Ovary (tissue), 9 donors: ENCODE measurements around the gene GRK5. TPM values are rescaled to one million over a fixed set of nuclear protein-coding genes. Genes with fewer than 3 reads are reported as not detected.

Experiments
- DNase-seq, 5 donors: peaks; one replicate each; pipeline ENCODE4 v3.0.0-alpha.2; 2019 to 2020
- H3K27ac ChIP-seq, 2 donors: fragments of 200-600 bp; one replicate each; pipeline versions ENCODE4 v1.5.1 to v1.8.0; 2019 to 2022
- H3K27me3 ChIP-seq: fragments of 200-600 bp; one replicate; pipeline ENCODE4 v1.8.0; 2022
- H3K36me3 ChIP-seq: fragments of 200-600 bp; sonication (generic); one replicate; pipeline ENCODE4 v1.5.1; 2019
- H3K4me1 ChIP-seq: one replicate; pipeline ENCODE4 v1.8.1; 2013; ENCODE audit warnings: mild to moderate bottlenecking, moderate library complexity; ENCODE audit not compliant: insufficient read depth
- H3K4me3 ChIP-seq: fragments of 200-600 bp; sonication (generic); one replicate; pipeline ENCODE4 v1.5.1; 2017
- H3K9me3 ChIP-seq, 2 donors: fragments of 200-600 bp in 1 of 2; sonication (generic) in 1 of 2; one replicate each; pipeline versions ENCODE4 v1.5.1 to v1.8.1; 2013 to 2019; ENCODE audit warnings: mild to moderate bottlenecking in 1 of 2, moderate library complexity in 1 of 2
- CTCF ChIP-seq, 3 donors: fragments of 450-650 bp in 2 of 3; fragments of 200-600 bp in 1 of 3; IDR thresholded peaks; one replicate each; pipeline versions ENCODE4 v1.5.1 to v1.8.0; 2016 to 2022; ENCODE audit warnings: antibody characterized with exemption in 3 of 3, mild to moderate bottlenecking in 1 of 3
- EP300 ChIP-seq: sonication (generic); formaldehyde crosslinking; IDR thresholded peaks from one replicate; pipeline ENCODE4 v1.6.1; 2017; ENCODE audit warnings: antibody characterized with exemption
- POLR2A ChIP-seq: fragments of 450-650 bp; IDR thresholded peaks from one replicate; pipeline ENCODE4 v1.6.1; 2017; ENCODE audit warnings: antibody characterized with exemption, mild to moderate bottlenecking, moderate library complexity
- WGBS, 3 donors: extraction: QIAGEN DNeasy Blood & Tissue Kit in 1 of 3; methylation state at CpG; one replicate each; pipeline versions ENCODE4 v1.1.5 to v1.1.7; 2013 to 2017; 5-methylcytosine and 5-hydroxymethylcytosine counted together
- intact Hi-C, 4 donors: fragments of 100-400 bp; cut with DNase I; formaldehyde crosslinking; loops; one replicate each; pipeline versions ENCODE4 v1.11.0 to v1.15.1; 2022 to 2023
- polyA plus RNA-seq, 2 donors: library from polyadenylated mRNA; stranded (reverse); fragments of 200-250 nt in 1 of 2; fragments of 350-450 nt in 1 of 2; fragmentation: Illumina TruSeq in 1 of 2; extraction: RNeasy Lipid Tissue Mini Kit (QIAGEN cat#74804) in 1 of 2; gene quantifications; one replicate each; pipeline ENCODE4 v1.2.3, GENCODE V29; 2013 to 2014
- total RNA-seq, 7 donors: library from RNA; depleted of rRNA in 2 of 7; stranded (reverse); fragments of >200 nt in 2 of 7; fragmentation: NEBNext Ultra II Directional in 3 of 7; extraction: Animal tissue kit (Norgen Biotek cat#: 25700) in 3 of 7; gene quantifications; one replicate each; pipeline versions ENCODE4 v1.1.0 to v1.2.4, GENCODE V29; 2016 to 2023
- donor health status: DM: no; HTN: no; CAD: no; lungs with moderate emphysema.
- donor health status: DM: no; HTN: no; CAD: no.
- donor health status: Bipolar disorder and iron deficiency.
- donor health status: DM: yes; HTN: yes; CAD: no.
- donor health status: DM: no; HTN: no; CAD: no.
- donor health status: DM: yes; HTN: yes; CAD: no.

The GRK5 gene
- total and polyA plus RNA-seq, 9 donors: 10.0 to 115 (median 38.2) TPM

DNA sequence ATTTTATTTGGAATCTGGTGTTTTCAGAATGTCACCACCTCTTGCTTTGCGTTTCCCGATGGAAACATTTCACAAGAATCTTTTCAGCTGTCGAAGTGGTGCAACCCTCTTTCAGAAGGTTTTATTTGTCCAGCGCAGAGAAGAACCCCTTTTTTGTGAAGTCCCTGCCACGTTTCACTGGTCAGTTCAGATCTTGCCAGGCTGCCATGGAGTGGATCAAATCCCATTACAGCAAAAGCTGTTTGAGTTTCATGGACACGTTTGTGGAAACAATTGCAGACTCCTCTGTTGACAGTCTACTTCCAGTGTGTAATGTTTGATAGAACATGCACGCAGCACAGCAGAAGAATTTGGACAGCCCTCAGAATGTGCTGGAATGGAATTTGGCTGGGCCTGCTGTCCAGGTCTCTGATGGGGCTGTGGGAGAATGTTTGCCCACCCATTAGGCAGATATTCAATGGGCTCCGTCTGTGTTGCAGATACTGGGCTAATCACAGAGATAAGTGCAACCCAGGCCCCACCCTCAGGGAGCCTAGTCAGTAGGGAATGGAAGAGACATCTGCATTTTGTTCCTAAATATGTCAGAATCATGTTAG lies 143.2 kb downstream of the GRK5 start:
- H3K36me3 ChIP-seq: no peaks in the 10 kb centered on the region
- H3K27ac ChIP-seq: no peak overlapping the region

GRCh38 chr10:119351189-119351588 lies 143.8 kb downstream of the GRK5 start:
- intact Hi-C loops: no loop called here
- Histone ChIP-seq H3K9me3 (no peaks in the 10 kb centered on the region), H3K27ac (no peak overlapping the region), H3K27me3 (no peaks in the 10 kb centered on the region), H3K4me1 (peaks cover 25% of the 10 kb centered on the region), H3K36me3 (no peaks in the 10 kb centered on the region), H3K4me3 (no peak overlapping the region)
- no peak for TF ChIP-seq EP300
- TF ChIP-seq POLR2A: no peak
- no peak for TF ChIP-seq CTCF (IDR thresholded peaks at IDR 0.05)
- 62 to 67% (median 64%) methylated on average over 4 of the region's 4 CpGs for WGBS, 3 donors
- no peak for DNase-seq

More for the DNA sequence above, 143.2 kb downstream of the GRK5 start:
- no peak overlapping the region for H3K4me3 ChIP-seq
- 23 to 32% (median 31%) methylated on average over 8 of the region's 8 CpGs for WGBS, 3 donors
- H3K9me3 ChIP-seq: no peaks in the 10 kb centered on the region
- H3K27me3 ChIP-seq: no peaks in the 10 kb centered on the region
- peaks cover 25% of the 10 kb centered on the region for H3K4me1 ChIP-seq
- TF ChIP-seq EP300 (no peak), POLR2A (no peak), CTCF (IDR thresholded peaks at IDR 0.05) (no peak)
- peak in 1 of 5 donors; percentile 38 for DNase-seq
- intact Hi-C loops: no loop called here

- intact Hi-C loops: no loop called here
- Histone ChIP-seq H3K4me1 (peaks cover 25% of the 10 kb centered on the region), H3K27me3 (no peaks in the 10 kb centered on the region), H3K27ac (no peak overlapping the region), H3K36me3 (no peaks in the 10 kb centered on the region), H3K4me3 (no peak overlapping the region), H3K9me3 (no peaks in the 10 kb centered on the region)
- DNase-seq: no peak
- TF ChIP-seq CTCF (IDR thresholded peaks at IDR 0.05): no peak
- no peak for TF ChIP-seq EP300
- no peak for TF ChIP-seq POLR2A
- 81 to 96% (median 92%) methylated on average over 2 of the region's 2 CpGs for WGBS, 3 donors
These were observed 144.7 kb downstream of the GRK5 start for GRCh38 chr10:119352042-119352441.

GRCh38 chr10:119352807-119353206 lies 145.4 kb downstream of the GRK5 start:
- Histone ChIP-seq H3K36me3 (no peaks in the 10 kb centered on the region), H3K27ac (no peak overlapping the region), H3K4me3 (no peak overlapping the region), H3K4me1 (peaks cover 25% of the 10 kb centered on the region), H3K27me3 (no peaks in the 10 kb centered on the region), H3K9me3 (no peaks in the 10 kb centered on the region)
- no peak for DNase-seq
- 87 to 94% (median 89%) methylated on average over 6 of the region's 6 CpGs for WGBS, 3 donors
- intact Hi-C loops: no loop called here
- TF ChIP-seq POLR2A (no peak), EP300 (no peak), CTCF (IDR thresholded peaks at IDR 0.05) (no peak)
